ENCODE measurements around the gene PTPN20.

Gene PTPN20

GRCh38 chr10:47049056-47049851, 138.0 kb downstream of the PTPN20 start:
- no peak for DNase-seq (ENCODE audit: low read depth)

GRCh38 chr10:47049906-47050305, 138.7 kb downstream of the PTPN20 start:
- DNase-seq (ENCODE audit: low read depth): no peak

- no peak for DNase-seq (ENCODE audit: low read depth)
Observed at GRCh38 chr10:47050618-47051455, 139.6 kb downstream of the PTPN20 start.

- DNase-seq (ENCODE audit: low read depth): no peak
Observed at GRCh38 chr10:47051741-47052238, 140.6 kb downstream of the PTPN20 start.
